Panc1 (cell line): Measurements from ENCODE around the gene GRHPR.

Experiments
- CTCF ChIP-seq: fragments of 450-650 bp; IDR thresholded peaks from 2 replicates; pipeline ENCODE4 v1.5.1; 2017; ENCODE audit warnings: mild to moderate bottlenecking
- POLR2AphosphoS5 ChIP-seq: IDR thresholded peaks from 2 replicates; pipeline ENCODE4 v1.6.1; 2012; ENCODE audit warnings: mild to moderate bottlenecking, low read depth, low read length, moderate library complexity
- REST ChIP-seq, 2 experiments: IDR thresholded peaks; 2 replicates each; pipeline ENCODE4 v1.6.1; 2011 to 2012; ENCODE audit warnings: low read depth in 2 of 2, control low read depth in 1 of 2, low read length in 1 of 2, mild to moderate bottlenecking in 1 of 2, moderate library complexity in 1 of 2; ENCODE audit not compliant: insufficient read depth in 1 of 2
- SIN3A ChIP-seq: IDR thresholded peaks from 2 replicates; pipeline ENCODE4 v1.6.1; 2012; ENCODE audit warnings: low read depth, mild to moderate bottlenecking, low read length, moderate library complexity, borderline replicate concordance; ENCODE audit not compliant: insufficient read depth
- TCF7L2 ChIP-seq: IDR thresholded peaks from 2 replicates; pipeline ENCODE4 v1.6.1; 2011; ENCODE audit warnings: mild to moderate bottlenecking, low read depth, low read length, inconsistent platforms

GRCh38 chr9:37414503-37414943 lies 8.0 kb upstream of the GRHPR start:
- TF ChIP-seq CTCF, result no peak
- TF ChIP-seq TCF7L2, result no peak
- TF ChIP-seq POLR2AphosphoS5, result no peak
- no peak for TF ChIP-seq SIN3A
- no peak for TF ChIP-seq REST (IDR thresholded peaks at IDR 0.05; ENCODE audit: insufficient read depth in 1 of 2, low read depth in 2 of 2, low read length in 1 of 2)
